RPMI8226 (cell line): ENCODE data around the gene EDA.

Source experiments
- DNase-seq: peaks from one replicate; pipeline ENCODE4 v3.0.0-alpha.2; 2015

The EDA gene

DNA sequence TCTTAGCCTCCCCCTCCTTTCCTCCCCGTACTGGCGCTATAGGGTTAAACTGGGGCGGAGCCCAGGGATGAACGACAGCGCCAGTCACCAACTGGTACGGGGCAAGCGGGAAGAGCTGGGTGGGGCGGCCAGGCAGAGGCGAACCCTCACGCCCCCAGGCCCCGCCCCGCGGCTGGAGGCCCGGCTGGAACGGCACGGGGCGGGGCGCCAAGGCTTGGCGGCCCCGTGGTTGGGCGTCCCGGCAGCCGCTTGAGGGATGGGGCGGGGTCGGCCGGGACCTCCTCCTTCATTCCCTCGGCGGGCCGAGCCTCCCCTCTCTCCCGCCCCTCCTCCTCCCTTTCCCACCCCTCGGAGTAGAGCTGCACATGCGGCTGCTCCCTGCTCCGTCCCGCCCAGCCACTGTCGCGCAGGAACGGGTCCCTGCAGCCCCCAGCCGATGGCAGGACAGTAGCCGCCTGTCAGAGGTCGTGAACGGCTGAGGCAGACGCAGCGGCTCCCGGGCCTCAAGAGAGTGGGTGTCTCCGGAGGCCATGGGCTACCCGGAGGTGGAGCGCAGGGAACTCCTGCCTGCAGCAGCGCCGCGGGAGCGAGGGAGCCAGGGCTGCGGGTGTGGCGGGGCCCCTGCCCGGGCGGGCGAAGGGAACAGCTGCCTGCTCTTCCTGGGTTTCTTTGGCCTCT is at the start of gene EDA:
Gene EDA, plus strand, starts transcription at position 335 of the 678 bp plus-strand sequence.
- peak; percentile 93 for DNase-seq

DNA sequence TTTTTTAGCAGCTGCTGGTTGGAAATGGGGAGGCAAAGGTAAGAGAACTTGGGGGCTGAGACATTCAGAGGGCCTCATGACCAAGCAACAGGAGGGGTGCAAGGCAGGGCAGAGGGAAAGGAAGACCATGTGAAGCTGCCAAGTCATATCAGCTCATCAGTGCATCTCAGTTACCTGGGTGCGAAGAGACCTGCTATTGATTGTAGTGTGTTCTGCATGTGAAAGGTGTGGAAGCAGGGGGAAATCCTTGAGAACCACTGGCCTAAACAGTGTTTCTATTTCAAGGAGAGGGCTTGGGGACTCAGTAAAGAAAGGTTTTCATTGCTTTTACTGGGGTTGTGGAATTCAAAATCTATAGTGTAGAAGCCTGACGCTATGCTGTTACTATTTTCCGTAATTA is 47.1 kb upstream of the EDA start:
- DNase-seq, result no peak

DNA sequence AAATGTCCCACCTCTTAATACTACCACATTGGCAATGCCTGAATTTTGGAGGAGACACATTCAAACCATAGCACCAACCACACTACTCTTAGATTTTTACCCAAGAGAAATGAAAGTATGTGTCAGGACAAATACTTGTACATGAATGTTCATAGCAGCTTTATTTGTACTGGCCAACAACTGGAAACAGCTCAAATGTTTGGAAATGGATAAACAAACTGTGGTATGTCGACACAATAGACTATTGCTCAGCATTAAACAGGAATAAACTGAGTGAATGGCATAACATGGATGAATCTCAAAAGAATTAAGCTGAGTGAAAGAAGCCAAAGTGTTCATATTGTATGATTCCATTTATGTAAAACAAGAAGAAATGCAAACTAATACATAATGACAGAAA is 18.5 kb upstream of the EDA start:
- no peak for DNase-seq

DNA sequence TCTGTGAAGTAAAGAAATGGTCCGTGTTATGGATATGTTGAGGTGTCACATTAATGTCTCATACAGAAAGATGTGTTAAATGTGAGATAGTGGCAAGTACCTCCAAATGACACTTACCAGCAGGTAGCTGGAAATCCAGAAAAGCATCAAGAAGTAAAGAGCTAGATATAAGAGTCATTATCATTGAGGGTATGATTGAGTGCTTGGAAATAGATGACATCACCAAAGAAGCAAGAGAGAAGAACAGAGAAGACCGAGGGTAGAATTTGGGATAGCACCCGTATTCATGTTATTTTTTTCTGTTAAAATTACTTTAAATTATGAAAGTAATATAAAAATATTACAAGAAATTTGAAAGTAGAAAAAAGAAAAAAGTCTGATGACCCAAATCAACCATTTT is 15.7 kb upstream of the EDA start:
- no peak for DNase-seq

DNA sequence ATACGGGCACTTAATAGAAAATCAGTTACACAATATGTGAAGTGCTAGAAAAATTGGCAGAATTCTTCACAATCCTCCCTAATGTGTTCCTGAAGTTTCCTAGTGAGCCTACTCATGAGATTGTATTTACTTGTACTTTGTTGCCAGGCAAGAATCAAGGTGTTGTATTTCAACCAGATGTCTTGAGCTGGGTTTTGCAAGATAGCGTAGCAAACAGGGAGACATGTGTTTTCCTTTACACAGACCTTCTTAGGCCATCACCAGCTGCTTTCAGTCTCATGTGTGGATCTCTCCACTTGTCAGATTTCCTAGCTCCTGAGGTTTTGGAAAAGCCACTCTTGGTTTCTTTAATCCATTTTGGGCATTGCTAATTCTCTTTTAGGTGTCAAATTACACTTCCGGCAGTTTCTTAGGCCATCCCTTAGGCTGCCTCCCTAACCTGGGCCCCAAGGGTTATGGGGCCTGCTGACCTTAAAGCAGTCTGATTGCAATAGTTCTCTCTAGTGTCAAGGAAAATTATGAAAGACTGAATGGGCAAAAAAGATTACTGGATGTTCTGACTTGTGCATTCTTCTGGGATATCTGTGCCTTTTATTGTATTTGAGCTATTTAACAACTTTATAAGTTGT is 12.2 kb upstream of the EDA start:
- DNase-seq, result no peak

DNA sequence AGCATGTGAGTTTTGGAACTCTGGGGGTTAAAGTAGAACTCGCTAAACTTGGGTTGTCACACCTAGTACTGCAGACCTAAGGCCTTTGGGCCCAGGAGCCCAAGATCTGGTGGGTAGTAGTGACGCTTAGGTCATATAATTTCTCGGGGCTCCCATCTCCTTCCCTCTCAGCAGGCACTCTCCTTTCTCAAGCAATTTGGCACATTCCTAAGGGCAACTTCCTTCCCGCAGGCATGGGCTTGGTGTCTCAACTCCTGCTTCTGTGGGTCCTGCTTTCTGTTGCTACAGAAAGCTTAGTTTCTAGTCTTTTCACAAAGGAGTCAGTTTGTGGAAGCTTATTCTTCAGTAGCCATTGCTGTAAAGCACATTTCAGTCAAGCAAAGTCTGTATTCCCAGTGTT is 10.4 kb upstream of the EDA start:
- DNase-seq, result no peak

DNA sequence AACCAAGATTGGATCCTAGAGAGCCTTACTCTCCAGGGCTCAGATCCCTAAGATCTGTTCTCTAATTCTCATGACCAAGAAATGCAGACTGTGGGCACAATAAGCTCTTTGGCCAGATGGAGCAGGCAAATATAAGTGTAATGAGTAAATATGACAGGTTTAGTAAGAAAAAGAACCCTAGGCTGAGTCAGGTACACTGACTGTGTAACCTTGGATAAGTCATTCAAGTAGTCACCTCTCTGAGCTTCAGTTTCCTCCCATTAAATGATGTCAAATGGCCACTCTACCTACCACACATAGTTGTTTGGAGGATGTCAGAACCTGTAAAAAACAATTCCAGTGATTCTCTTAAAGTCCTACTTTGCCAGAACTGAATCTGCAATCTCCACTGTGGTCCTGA is 8.3 kb upstream of the EDA start:
- no peak for DNase-seq

DNA sequence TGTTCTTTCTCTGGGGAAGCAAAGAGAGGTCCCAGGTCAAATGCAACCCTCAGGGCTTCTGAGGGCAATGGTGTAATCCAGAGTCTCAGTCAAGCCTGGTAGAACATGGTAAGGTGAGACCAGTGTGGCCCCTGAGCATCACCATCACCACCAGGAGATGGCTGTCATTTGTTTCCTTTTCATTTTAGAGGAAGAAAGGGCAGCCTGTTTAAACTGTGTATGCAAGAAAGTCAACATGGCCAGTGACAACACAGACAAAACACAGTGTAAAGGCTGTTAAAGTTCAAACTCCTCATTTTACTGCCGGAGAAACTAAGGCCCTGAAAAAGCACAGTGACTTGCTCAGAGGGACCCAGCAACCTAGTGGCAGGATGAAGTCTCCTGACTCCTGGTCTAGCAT is 2.0 kb upstream of the EDA start:
- no peak for DNase-seq

DNA sequence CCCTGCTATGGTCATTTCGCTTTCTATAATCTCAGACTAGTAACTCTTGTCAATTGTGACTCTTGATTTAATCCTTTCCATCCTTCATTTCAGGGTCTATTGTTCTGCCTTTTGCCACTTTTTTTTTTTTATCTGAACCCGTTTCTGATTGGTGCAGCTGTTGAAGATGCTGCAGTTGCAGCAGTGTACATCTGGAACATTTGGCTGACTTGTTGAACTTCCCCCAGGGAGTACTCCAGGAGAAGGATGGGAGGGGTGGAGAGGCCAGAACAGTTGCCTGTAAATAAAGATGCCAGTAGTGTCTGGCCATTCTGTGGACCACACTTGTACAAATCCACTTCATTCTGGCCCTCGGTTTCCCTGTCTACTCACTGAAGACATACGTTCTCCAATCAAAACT is 1.0 kb upstream of the EDA start:
- no peak for DNase-seq

DNA sequence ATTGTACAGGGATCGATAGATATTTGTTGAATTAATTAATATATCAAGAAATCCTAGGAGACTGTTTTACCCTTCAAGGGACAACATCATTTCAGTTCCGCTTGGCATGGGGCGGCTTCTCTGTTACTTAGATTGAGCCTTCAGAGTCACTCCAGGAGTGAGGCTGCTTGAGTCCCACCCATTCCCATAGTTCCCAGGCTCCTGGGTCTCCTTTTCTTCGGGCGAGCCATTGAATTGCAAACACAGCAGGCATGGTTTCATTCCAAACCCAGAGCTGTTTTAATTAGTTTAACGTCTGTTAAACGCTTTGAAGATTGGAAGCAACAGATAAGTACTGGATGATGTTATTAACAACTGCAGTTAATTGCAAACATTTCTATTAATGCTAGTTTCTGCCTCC is 571 bp upstream of the EDA start:
- no peak for DNase-seq

DNA sequence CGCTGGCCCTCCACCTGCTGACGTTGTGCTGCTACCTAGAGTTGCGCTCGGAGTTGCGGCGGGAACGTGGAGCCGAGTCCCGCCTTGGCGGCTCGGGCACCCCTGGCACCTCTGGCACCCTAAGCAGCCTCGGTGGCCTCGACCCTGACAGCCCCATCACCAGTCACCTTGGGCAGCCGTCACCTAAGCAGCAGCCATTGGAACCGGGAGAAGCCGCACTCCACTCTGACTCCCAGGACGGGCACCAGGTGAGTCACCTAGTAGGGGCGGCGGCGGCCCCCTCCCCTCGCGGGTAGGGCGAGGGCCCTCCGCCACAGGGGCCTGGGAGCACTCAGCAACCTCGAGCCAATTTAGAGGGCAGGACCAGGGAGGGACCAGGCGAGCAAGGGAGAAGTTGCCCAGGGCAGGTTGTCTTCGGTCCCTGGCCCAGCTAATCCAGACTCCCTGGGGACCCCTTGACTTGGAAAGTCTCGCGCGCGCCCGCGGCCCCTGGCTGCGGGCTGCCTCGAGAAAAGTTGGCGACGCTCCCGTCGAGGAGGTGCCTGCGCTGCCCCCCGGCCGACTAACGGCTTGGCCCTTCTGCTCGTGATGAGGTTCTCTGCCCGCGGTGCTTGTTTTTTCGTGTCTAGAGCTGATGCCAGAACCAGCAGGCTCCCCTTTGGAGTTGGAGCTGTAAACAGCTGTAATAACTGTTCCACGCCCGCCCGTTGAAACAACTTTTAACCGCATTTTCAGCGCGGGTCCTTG is 717 bp downstream of the EDA start:
- peak; percentile 38 for DNase-seq

DNA sequence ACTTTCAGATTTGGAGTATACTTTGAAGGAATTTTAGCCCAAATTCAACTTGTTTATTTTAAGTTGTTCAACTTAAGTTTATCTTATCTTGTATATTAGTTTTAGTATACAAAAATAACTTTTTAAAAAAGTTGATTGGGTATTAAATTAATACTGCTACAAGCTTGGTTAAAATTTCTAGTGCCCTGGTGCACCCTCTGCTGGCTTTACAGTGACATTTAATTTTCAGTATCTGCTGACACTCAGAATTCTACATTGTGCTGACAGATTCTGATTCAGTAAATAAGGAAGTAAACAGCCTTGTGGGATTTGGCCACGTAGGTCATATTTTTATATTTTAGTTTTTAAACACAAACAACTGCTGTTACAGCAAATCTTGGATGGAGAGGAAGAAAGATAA is 2.9 kb downstream of the EDA start:
- peak; percentile 76 for DNase-seq

DNA sequence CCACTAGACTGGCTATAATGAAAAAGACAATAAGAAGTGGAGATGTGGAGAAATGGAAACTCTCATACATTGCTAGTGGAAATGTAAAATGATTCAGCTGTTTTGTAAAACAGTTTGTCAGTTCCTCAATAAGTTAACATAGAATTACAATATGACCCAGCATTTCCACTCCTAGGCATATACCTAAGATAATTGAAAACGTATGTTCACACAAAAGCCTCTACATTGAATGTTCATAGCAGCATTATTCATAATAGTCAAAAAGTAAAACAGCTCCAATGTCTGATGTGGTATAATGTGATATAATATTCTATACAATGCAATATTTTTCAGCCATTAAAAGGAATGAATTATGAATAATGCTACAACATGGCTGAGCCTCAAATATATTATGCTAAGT is 10.2 kb downstream of the EDA start:
- DNase-seq, result no peak

DNA sequence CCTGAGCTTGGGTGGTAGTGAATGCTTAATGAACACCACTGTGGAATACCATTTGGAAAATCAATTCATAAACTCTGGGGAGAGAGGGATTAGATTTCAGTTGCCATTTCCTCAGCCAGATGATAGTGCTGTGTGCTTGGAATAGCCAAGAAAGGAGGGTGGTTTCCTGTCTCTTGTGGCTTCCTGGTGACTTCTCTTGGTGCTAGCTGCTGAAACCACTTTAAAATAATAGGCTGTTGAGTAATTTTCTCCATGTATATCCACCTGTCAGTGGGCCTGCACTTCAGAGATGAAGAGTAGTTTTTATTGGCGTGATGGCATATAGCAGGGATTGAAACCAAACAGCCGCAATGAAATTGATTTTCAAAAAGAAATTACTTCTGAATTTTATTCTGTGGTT is 11.8 kb downstream of the EDA start:
- DNase-seq, result no peak

DNA sequence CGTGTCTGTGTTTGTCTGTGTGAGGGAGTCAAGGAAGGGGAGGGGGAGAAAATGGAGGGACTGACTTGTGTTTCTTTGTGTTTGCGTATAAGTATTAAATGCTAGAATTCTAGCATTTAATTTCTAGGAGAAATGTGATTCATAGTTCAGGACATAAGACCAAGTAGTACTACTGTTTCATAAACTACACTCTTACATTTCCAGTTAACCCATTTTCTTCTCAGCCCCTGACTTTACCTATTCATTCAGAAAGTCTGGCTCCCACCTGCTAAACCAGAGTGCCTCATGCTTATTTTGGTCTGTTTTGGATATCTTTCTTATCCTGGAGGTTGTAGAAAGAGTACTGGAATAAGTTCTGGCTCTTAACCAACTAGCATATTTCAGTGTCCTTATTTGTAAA is 14.2 kb downstream of the EDA start:
- DNase-seq, result no peak

DNA sequence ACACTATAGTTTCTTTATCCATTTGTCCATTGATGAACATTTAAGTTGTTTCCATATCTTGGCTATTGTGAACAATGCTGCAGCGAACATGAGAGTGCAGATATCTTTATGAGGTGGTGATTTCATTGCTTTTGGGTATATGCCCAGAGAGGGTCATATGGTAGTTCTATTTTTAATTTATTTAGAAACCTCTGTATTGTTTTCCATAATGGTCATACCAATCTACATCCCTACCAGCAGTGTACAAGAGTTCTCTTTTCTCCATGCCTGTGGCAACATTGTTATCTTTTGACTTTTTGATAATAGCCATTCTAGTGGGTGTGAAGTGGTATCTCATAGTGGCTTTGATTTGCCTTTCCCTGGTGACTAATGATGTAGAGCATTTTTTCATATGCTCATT is 48.8 kb downstream of the EDA start:
- no peak for DNase-seq

DNA sequence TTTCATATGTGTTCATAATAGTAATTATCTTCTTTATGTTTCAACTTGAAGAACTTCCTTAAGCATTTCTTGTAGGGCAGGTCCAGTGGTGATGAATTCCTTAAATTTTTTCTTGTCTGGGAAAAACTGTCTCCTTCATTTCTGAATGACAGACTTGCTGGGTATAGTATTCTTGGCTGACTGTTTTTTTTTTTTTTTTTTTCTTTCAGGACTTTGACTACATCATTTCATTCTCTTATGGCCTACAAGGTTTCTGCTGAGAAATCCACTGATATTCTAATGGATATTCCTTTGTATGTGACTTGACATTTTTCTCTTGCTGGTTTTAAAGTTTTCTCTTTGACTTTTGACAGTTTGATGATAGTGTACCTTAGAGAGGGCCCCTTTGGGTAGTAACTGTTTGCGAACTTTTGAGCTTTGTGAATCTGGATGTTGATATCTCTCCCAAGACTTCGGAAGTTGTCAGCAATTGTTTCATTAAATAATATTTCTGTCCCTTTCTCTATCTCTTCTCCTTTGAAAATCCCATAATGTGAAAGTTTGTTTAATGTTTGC is 54.2 kb downstream of the EDA start:
- DNase-seq, result no peak

DNA sequence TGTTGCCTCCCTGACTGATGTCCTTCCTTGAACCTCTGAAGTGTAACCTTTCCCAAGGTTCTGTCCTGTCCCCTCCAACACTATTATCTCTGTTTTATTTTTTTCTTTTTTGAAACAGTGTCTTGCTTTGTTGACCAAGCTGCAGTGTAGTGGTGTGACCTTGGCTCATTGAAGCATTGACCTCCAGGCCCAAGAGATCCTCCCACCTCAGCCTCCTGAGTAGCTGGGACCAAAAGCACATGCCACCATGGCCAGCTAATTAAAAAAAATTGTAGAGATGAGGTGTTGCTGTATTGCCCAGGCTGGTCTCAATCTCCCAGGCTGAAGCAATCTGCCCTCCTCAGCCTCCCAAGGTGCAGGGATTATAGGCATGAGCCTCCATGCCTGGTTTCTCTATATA is 59.0 kb downstream of the EDA start:
- DNase-seq, result no peak

DNA sequence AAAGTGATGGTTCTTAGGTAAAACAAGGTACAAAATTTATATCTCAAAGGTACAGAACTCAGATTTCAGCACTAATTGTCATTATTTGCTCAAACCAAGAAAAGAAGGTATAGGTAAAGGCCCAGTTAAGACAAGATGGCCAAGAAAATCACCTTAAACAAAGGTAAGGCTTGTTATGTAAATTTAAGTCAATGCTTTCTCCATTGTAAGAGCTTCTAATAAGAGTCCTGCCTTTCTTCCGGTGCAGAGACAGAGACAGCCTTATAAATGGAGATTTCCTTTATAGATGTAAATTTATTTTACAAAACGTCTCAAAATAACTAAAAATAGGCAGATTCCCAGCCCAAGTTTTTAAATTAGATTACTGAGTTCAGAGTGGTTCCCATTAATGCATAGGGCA is 89.9 kb downstream of the EDA start:
- DNase-seq, result no peak

DNA sequence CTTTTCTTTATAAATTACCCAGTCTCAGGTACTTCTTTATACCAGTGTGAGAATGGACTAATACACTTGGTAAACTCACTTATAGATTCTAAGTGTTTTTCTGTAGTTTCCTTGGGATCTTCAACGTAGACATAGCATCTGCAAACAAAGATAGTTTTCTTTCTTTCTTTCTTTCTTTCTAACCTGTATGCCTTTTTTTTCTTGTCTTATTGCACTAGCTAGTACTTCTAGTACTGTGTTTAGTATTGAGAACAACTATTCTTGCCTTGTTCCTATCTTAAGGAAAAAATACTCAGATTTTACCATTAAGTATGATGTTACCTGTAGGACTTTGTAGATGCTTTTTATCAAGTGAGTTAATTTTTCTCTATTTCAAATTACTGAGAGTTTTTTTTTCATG is 102.2 kb downstream of the EDA start:
- DNase-seq, result no peak

DNA sequence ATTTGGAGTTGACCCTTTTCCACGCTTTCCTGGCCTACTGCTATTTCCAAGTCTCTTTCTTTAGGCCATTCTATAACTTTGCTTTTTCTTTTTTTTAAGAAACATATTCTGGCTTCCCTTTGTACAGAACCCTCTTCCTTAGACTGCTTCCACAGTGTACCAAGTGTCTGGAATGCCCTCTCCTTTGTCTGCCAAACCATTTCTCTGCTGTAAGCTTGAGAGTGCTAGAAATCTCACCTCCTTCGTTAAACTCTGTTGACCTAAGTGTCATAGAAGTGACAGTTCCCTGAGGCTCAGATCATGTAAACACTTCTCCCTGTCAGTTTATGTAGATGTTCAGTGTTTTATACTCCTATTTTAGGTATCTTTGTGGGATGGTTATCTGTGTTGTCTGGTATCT is 108.4 kb downstream of the EDA start:
- no peak for DNase-seq

DNA sequence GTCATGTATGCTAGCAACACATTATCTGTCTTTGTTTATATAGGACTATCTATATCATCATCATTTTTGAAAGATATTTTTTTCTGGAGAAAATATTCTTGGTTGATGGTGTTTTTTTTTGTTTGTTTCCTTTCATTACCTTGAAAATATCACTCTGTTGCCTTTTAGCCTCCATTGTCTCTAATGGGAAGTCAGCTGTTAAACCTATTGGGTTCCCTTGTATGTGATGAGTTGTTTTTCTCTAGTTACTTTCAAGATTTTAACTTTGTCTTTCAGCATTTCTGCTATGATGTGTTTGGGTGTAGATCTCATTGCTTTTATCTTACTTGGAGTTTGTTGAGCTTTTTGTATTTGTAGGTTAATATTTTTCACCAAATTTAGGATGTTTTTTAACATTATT is 124.4 kb downstream of the EDA start:
- DNase-seq, result no peak

DNA sequence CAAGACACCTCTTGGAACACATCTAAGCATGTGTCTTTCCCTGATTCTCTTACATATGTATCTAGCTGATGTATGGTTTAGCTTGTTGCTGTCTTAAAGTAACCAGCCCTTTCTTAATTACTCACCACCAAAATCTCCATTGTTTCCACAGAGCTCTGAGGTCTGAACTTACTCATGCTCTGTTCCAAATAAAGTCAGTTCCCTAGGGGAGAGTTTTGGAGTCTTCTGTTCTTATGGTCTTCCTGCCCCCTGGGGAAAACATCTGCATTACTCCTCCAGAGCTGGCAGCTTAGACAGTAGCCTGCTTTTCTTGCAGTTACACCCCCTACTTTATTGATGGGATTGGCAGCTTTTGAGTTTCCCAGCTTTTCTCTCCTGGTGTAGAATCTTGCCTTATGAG is 125.8 kb downstream of the EDA start:
- no peak for DNase-seq

DNA sequence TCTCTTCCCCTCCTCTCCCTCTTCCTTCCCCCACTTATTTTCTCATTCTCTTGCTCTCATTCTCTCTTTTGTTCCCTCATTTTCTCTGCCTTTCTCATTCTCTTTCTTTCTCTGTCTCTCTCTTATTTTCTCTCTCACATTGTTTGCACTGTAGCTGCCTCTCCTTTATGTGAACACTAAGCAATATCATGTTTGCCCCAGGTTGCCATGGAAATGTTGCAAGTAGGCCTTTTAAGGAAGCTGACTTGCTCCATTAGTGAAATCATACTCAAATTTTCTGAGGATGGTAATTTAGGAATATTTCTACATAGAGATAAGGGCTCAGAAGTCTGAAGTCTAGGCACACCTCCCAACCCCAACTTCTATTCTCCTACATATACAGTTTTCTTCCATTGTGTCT is 130.1 kb downstream of the EDA start:
- peak; percentile 8 for DNase-seq
